B cell (primary cell): ENCODE data around the gene WNT6. TPM values are rescaled to one million over a fixed set of nuclear protein-coding genes. Genes with fewer than 3 reads are reported as not detected.

Source experiments
- ATAC-seq: fragments of 200-7000 bp; cut with Tn5 transposase; one replicate; pipeline ENCODE4 v1.10.0; 2021; ENCODE audit warnings: low read depth, mild to moderate bottlenecking, moderate number of reproducible peaks, moderate library complexity
- CTCF ChIA-PET: fragments of 350-600 bp; sonication (Branson Sonifier 250); formaldehyde crosslinking; loops from one replicate; lab custom pipeline; 2021; ENCODE audit warnings: antibody characterized with exemption, inconsistent platforms; lab: Charles Lee
- POLR2A ChIA-PET: fragments of 350-600 bp; sonication (Branson Sonifier 250); formaldehyde crosslinking; loops from one replicate; lab custom pipeline; 2021; ENCODE audit warnings: antibody characterized with exemption; lab: Charles Lee
- DNase-seq: peaks from one replicate; pipeline ENCODE4 v3.0.0; 2013
- H2AFZ ChIP-seq: 2 replicates; pipeline ENCODE4 v1.6.1; 2012; ENCODE audit warnings: mild to moderate bottlenecking, low read depth, low read length; ENCODE audit not compliant: insufficient read depth, poor library complexity, severe bottlenecking
- H3K27ac ChIP-seq, 2 donors: 1 replicate in 1 of 2; 2 replicates in 1 of 2; pipeline ENCODE4 v1.5.1; 2012 to 2013; ENCODE audit warnings: low read length in 2 of 2, mild to moderate bottlenecking in 2 of 2, moderate library complexity in 1 of 2
- H3K27me3 ChIP-seq, 4 experiments: fragments of 200-600 bp in 1 of 4; sonication (generic) in 1 of 4; replicated peaks in 1 of 4; 1 replicate in 2 of 4; 2 replicates in 2 of 4; pipeline versions ENCODE4 v1.6.1 to v1.7.0; 2013 to 2016; ENCODE audit warnings: low read length in 3 of 4, mild to moderate bottlenecking in 2 of 4, mixed read lengths in 1 of 4, moderate library complexity in 1 of 4; ENCODE audit not compliant: insufficient read depth in 4 of 4, control insufficient read depth in 3 of 4; ENCODE audit errors: control extremely low read depth in 1 of 4
- H3K36me3 ChIP-seq, 2 experiments: replicated peaks in 1 of 2; 1 replicate in 1 of 2; 2 replicates in 1 of 2; pipeline versions ENCODE4 v1.6.1 to v1.7.1; 2013; ENCODE audit warnings: low read length in 1 of 2; ENCODE audit not compliant: insufficient read depth in 2 of 2, control insufficient read depth in 1 of 2; ENCODE audit errors: control extremely low read depth in 1 of 2, extremely low read depth in 1 of 2
- H3K4me1 ChIP-seq, 2 donors: fragments of 200-600 bp in 1 of 2; sonication (generic) in 1 of 2; 1 replicate in 1 of 2; 2 replicates in 1 of 2; pipeline versions ENCODE4 v1.5.1 to v1.6.1; 2013 to 2017; ENCODE audit warnings: low read length in 2 of 2; ENCODE audit not compliant: control insufficient read depth in 2 of 2, insufficient read depth in 2 of 2
- H3K4me2 ChIP-seq: replicated peaks from 2 replicates; pipeline ENCODE3; 2012; ENCODE audit warnings: mild to moderate bottlenecking, low read depth, low read length; ENCODE audit not compliant: poor library complexity, severe bottlenecking
- H3K4me3 ChIP-seq, 5 experiments: fragments of 200-600 bp in 1 of 5; sonication (generic) in 1 of 5; 1 replicate in 3 of 5; 2 replicates in 2 of 5; pipeline versions ENCODE4 v1.5.1 to v1.7.0; 2011 to 2016; ENCODE audit warnings: low read length in 4 of 5, mild to moderate bottlenecking in 4 of 5, low read depth in 2 of 5, control low read depth in 1 of 5, moderate library complexity in 1 of 5; ENCODE audit not compliant: insufficient read depth in 1 of 5; ENCODE audit errors: control extremely low read depth in 1 of 5, extremely low read depth in 1 of 5
- H3K79me2 ChIP-seq: fragments of 200-600 bp; sonication (generic); one replicate; pipeline ENCODE4 v1.6.0; 2016; ENCODE audit warnings: low read length; ENCODE audit not compliant: control insufficient read depth, insufficient read depth
- H3K9ac ChIP-seq: fragments of 200-600 bp; sonication (generic); 2 replicates; pipeline ENCODE4 v1.6.1; 2017; ENCODE audit warnings: mild to moderate bottlenecking, low read length, moderate library complexity
- H3K9me3 ChIP-seq, 3 donors: one replicate each; pipeline versions ENCODE4 v1.6.1 to v1.7.1; 2013; ENCODE audit warnings: low read length in 2 of 3; ENCODE audit not compliant: control insufficient read depth in 2 of 3, insufficient read depth in 1 of 3; ENCODE audit errors: control extremely low read depth in 1 of 3
- H4K20me1 ChIP-seq: 2 replicates; pipeline ENCODE4 v1.6.0; 2012; ENCODE audit warnings: mild to moderate bottlenecking, low read length; ENCODE audit not compliant: insufficient read depth, control insufficient read depth, poor library complexity, severe bottlenecking
- H3K27ac Mint-ChIP-seq: one replicate; pipeline ENCODE4 v1.8.0; 2021; ENCODE audit warnings: mixed read lengths
- H3K27me3 Mint-ChIP-seq: one replicate; pipeline ENCODE4 v1.8.0; 2021; ENCODE audit warnings: mixed read lengths
- H3K4me1 Mint-ChIP-seq: one replicate; pipeline ENCODE4 v1.8.0; 2021; ENCODE audit warnings: mixed read lengths
- H3K4me3 Mint-ChIP-seq: one replicate; pipeline ENCODE4 v1.8.0; 2021; ENCODE audit warnings: mixed read lengths
- H3K9me3 Mint-ChIP-seq: one replicate; pipeline ENCODE4 v1.8.0; 2022; ENCODE audit warnings: mixed read lengths; ENCODE audit not compliant: insufficient read depth
- CTCF ChIP-seq: fragments of 200-600 bp; IDR thresholded peaks from one replicate; pipeline ENCODE4 v1.8.0; 2022; ENCODE audit warnings: antibody characterized with exemption, mild to moderate bottlenecking
- EZH2 ChIP-seq: IDR thresholded peaks from 2 replicates; pipeline ENCODE4 v1.6.1; 2012; ENCODE audit warnings: borderline replicate concordance, low read depth, mild to moderate bottlenecking, moderate library complexity, low read length; ENCODE audit not compliant: insufficient read depth, poor library complexity, severe bottlenecking
- WGBS: methylation state at CpG from one replicate; pipeline ENCODE4 v1.1.5; 2013; ENCODE audit warnings: missing lambda C conversion rate; ENCODE audit not compliant: insufficient coverage; 5-methylcytosine and 5-hydroxymethylcytosine counted together
- intact Hi-C: fragments of 100-400 bp; cut with micrococcal nuclease; formaldehyde crosslinking; loops from one replicate; pipeline ENCODE4 v1.10.0; 2022
- polyA plus RNA-seq: library from polyadenylated mRNA; depleted of rRNA; stranded (reverse); fragments of >200 nt; gene quantifications from 2 replicates; pipeline ENCODE4 v1.2.3, GENCODE V29; 2012
- total RNA-seq, 2 donors: library from RNA; stranded (reverse); fragments of 120-200 nt in 1 of 2; gene quantifications; 1 replicate in 1 of 2; 2 replicates in 1 of 2; pipeline versions ENCODE4 v1.2.3 to v1.2.4, GENCODE V29; 2013 to 2022

Gene WNT6
- total and polyA plus RNA-seq, 2 donors (not counting 1 experiment from before 2014, with no cell fraction given): 0.84 to 2.0 TPM

DNA sequence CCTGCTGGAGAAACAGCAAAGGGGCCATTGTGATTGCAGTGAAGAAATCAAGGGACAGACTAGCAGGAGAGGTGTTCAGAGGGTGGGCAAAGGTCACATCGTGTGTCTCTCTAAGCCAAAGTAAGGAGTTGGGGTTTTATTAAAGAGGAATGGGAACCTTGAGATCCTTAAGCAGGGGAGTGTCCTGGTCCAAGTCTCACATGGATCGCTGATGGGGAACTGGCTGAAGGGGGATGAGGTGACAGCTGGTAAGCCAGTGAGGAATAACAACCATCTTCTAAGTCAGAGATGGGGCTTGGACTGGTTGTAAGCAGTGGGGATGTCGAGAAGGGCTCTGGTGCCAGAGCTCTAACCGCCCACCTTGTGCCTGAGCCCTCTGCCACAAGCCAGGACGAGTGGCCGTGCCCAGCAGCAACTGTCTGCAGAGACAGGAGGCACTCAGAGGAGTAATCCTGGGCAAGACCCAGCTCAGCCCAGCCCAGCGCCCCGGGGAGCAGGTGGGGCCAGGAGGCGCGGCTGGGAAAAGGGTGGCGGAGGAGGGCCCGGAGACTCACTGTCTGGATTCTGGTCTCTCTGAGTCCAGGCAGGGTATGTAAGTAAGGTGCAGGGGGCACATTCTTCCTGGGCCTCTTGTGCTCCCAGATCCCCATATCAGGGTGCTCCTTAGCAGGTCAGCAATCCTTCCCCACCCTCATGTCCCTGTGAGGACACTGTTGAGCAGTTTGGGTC, 34.7 kb downstream of the WNT6 start:
- ChIA-PET CTCF (interaction anchor here (0.5 to 21.8 kb wide), 2 partner anchors 16 to 45 kb away, joined by 4 to 1627 read pairs; partner anchors contain the start of gene WNT10A), POLR2A (interaction anchor here (9.4 kb wide), 1 partner anchor 14 kb away, joined by 490 read pairs; the partner anchor contains the start of gene WNT10A)
- Histone ChIP-seq H3K4me1 (peaks cover 63 to 71% of the 10 kb centered on the region in 2 donors), H2AFZ (no peak overlapping the region), H4K20me1 (no peaks in the 10 kb centered on the region), H3K79me2 (peaks cover 3% of the 10 kb centered on the region), H3K4me2 (peak overlapping the region; percentile 90), H3K27me3 (peaks cover 0 to 8% (median 3%) of the 10 kb centered on the region in 4 experiments), H3K27ac (peak overlapping the region; percentile 96), H3K9me3 (peaks cover 0 to 3% (median 0%) of the 10 kb centered on the region in 3 donors), H3K4me3 (no peak overlapping the region), H3K9ac (peak overlapping the region; percentile 69), H3K36me3 (peaks cover 0 to 6% of the 10 kb centered on the region in 2 experiments)
- Mint-ChIP-seq H3K27me3 (peaks cover 4% of the 10 kb centered on the region), H3K27ac (peak overlapping the region; percentile 95), H3K9me3 (no peaks in the 10 kb centered on the region), H3K4me1 (peaks cover 72% of the 10 kb centered on the region), H3K4me3 (peak overlapping the region; percentile 88)
- 97% methylated on average over 10 of the region's 12 CpGs for WGBS
- intact Hi-C loops: no loop called here
- no peak for ATAC-seq
- no peak for TF ChIP-seq CTCF
- DNase-seq: no peak

- Histone ChIP-seq H3K27me3 (peaks cover 0 to 8% (median 6%) of the 10 kb centered on the region in 4 experiments), H3K9me3 (peaks cover 0 to 3% (median 0%) of the 10 kb centered on the region in 3 donors), H2AFZ (no peak overlapping the region), H3K27ac (peak overlapping the region in 1 of 2 donors; percentile 96), H3K79me2 (peaks cover 3% of the 10 kb centered on the region), H3K36me3 (peaks cover 0 to 6% of the 10 kb centered on the region in 2 experiments), H3K4me1 (peaks cover 63 to 71% of the 10 kb centered on the region in 2 donors), H3K9ac (no peak overlapping the region), H4K20me1 (no peaks in the 10 kb centered on the region), H3K4me3 (no peak overlapping the region), H3K4me2 (peak overlapping the region; percentile 90)
- H3K27me3 Mint-ChIP-seq: peaks cover 10% of the 10 kb centered on the region
- no peak for ATAC-seq
- 78% methylated on average over 1 of the region's 4 CpGs for WGBS
- POLR2A ChIA-PET: interaction anchor here (9.4 kb wide), 1 partner anchor 14 kb away, joined by 490 read pairs; the partner anchor contains the start of gene WNT10A
- no peaks in the 10 kb centered on the region for H3K9me3 Mint-ChIP-seq
- intact Hi-C loops: loop anchor here (5.0 kb wide), 5 partner anchors 87 to 492 kb away; partner anchors contain the start of genes BCS1L, DNPEP, NHEJ1 and TTLL4
- no peak for TF ChIP-seq EZH2
- peak overlapping the region; percentile 87 for H3K4me3 Mint-ChIP-seq
- peaks cover 72% of the 10 kb centered on the region for H3K4me1 Mint-ChIP-seq
- H3K27ac Mint-ChIP-seq: peak overlapping the region; percentile 91
- CTCF ChIA-PET: interaction anchor here (0.5 to 21.8 kb wide), 2 partner anchors 16 to 46 kb away, joined by 4 to 1627 read pairs; partner anchors contain the start of gene WNT10A
- DNase-seq: no peak
These were observed 35.2 kb downstream of the WNT6 start for GRCh38 chr2:218894880-218895157.
